Peyer's patch (tissue), 4 donors: Measurements from ENCODE around the gene ASPDH. TPM values are rescaled to one million over a fixed set of nuclear protein-coding genes. Genes with fewer than 3 reads are reported as not detected.
A peak's percentile ranks its signal among the peaks of the same experiment; 100 is the strongest.
"Not testable (repeated sequence)": the region's sequence is repeated elsewhere in the genome, so short reads cannot be mapped to it uniquely, and the experiment has no call there.

Experiments used
- DNase-seq, 3 donors: peaks; one replicate each; pipeline ENCODE4 v3.0.0-alpha.2; 2017 to 2019
- H3K27ac ChIP-seq, 4 donors: fragments of 200-600 bp; sonication (generic); one replicate each; pipeline ENCODE4 v1.5.1; 2016 to 2019
- H3K27me3 ChIP-seq, 2 donors: fragments of 200-600 bp; sonication (generic); one replicate each; pipeline ENCODE4 v1.5.1; 2019
- H3K36me3 ChIP-seq, 3 donors: fragments of 200-600 bp; sonication (generic); one replicate each; pipeline ENCODE4 v1.5.1; 2016 to 2019
- H3K4me1 ChIP-seq, 4 donors: fragments of 200-600 bp; sonication (generic); one replicate each; pipeline ENCODE4 v1.5.1; 2016 to 2019
- H3K4me3 ChIP-seq, 4 donors: fragments of 200-600 bp; sonication (generic); 1 replicate in 3 of 4; 2 replicates in 1 of 4; pipeline ENCODE4 v1.5.1; 2016 to 2019; ENCODE audit warnings: mild to moderate bottlenecking in 1 of 4
- H3K9me3 ChIP-seq, 4 donors: fragments of 200-600 bp; sonication (generic); one replicate each; pipeline ENCODE4 v1.5.1; 2016 to 2019; ENCODE audit warnings: mild to moderate bottlenecking in 1 of 4
- POLR2A ChIP-seq, 2 donors: fragments of 450-650 bp; IDR thresholded peaks; one replicate each; pipeline ENCODE4 v1.5.1; 2017; ENCODE audit warnings: antibody characterized with exemption in 2 of 2, mild to moderate bottlenecking in 2 of 2, moderate library complexity in 2 of 2
- total RNA-seq, 4 donors: library from RNA; depleted of rRNA; stranded (reverse); fragments of >200 nt; gene quantifications; one replicate each; pipeline ENCODE4 v1.1.0, GENCODE V29; 2016
- TF ChIP-seq, protein P1 (sequence below), 6 experiments: fragments of 450-650 bp in 4 of 6; fragments of 200-600 bp in 2 of 6; sonication (generic) in 1 of 6; IDR thresholded peaks; one replicate each; pipeline ENCODE4 v1.5.1; 2017 to 2019; ENCODE audit warnings: antibody characterized with exemption in 6 of 6, mild to moderate bottlenecking in 3 of 6, moderate library complexity in 1 of 6

Gene ASPDH
- total RNA-seq, 4 donors from 2014 or later, result 1.6 to 31.9 (median 4.5) TPM; not detected in 1

- Histone ChIP-seq H3K4me3 (no peak overlapping the region), H3K27ac (no peak overlapping the region), H3K27me3 (no peaks in the 10 kb centered on the region), H3K9me3 (no peaks in the 10 kb centered on the region), H3K36me3 (peaks cover 0 to 23% (median 0%) of the 10 kb centered on the region in 3 donors), H3K4me1 (peaks cover 0 to 16% (median 9%) of the 10 kb centered on the region in 4 donors)
- TF ChIP-seq, protein P1, sequence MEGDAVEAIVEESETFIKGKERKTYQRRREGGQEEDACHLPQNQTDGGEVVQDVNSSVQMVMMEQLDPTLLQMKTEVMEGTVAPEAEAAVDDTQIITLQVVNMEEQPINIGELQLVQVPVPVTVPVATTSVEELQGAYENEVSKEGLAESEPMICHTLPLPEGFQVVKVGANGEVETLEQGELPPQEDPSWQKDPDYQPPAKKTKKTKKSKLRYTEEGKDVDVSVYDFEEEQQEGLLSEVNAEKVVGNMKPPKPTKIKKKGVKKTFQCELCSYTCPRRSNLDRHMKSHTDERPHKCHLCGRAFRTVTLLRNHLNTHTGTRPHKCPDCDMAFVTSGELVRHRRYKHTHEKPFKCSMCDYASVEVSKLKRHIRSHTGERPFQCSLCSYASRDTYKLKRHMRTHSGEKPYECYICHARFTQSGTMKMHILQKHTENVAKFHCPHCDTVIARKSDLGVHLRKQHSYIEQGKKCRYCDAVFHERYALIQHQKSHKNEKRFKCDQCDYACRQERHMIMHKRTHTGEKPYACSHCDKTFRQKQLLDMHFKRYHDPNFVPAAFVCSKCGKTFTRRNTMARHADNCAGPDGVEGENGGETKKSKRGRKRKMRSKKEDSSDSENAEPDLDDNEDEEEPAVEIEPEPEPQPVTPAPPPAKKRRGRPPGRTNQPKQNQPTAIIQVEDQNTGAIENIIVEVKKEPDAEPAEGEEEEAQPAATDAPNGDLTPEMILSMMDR (IDR thresholded peaks at IDR 0.05), result no peak
- no peak for TF ChIP-seq POLR2A (IDR thresholded peaks at IDR 0.05)
- peak in 1 of 3 donors; percentile 46 for DNase-seq
These were observed 38.6 kb downstream of the ASPDH start for GRCh38 chr19:50475101-50475568.

DNA sequence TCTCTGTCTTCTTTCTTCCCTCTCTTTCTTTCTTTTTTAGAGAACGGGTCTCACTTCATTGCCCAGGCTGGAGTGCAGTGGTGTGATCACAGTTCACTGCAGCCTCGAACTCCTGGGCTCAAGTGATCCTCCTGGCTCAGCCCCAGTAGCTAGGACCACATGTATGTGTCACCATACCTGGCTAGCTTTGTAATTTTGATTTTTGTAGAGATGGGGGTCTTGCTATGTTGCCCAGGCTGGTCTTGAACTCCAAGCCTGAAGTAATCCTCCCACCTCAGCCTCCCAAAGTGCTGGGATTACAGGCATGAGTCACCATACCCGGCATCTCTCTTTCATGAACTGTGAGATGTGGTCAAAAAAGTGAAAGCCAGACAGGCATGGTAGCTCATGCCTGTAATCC is 40.4 kb downstream of the ASPDH start:
- not testable (repeated sequence) for H3K27me3 ChIP-seq, H3K9me3 ChIP-seq, H3K27ac ChIP-seq, H3K36me3 ChIP-seq, H3K4me3 ChIP-seq
- peaks cover 0 to 14% (median 9%) of the 10 kb centered on the region in 4 donors for H3K4me1 ChIP-seq
- peak in 1 of 3 donors; percentile 7 for DNase-seq

GRCh38 chr19:50468818-50469217 is 44.9 kb downstream of the ASPDH start:
- TF ChIP-seq POLR2A (IDR thresholded peaks at IDR 0.05), result no peak
- TF ChIP-seq, protein P1 (IDR thresholded peaks at IDR 0.05), result no peak
- no peaks in the 10 kb centered on the region for H3K4me1 ChIP-seq
- DNase-seq, result no peak
- no peaks in the 10 kb centered on the region for H3K27me3 ChIP-seq
- H3K36me3 ChIP-seq, result no peaks in the 10 kb centered on the region
- H3K27ac ChIP-seq, result no peak overlapping the region
- no peaks in the 10 kb centered on the region for H3K9me3 ChIP-seq
- no peak overlapping the region for H3K4me3 ChIP-seq

DNA sequence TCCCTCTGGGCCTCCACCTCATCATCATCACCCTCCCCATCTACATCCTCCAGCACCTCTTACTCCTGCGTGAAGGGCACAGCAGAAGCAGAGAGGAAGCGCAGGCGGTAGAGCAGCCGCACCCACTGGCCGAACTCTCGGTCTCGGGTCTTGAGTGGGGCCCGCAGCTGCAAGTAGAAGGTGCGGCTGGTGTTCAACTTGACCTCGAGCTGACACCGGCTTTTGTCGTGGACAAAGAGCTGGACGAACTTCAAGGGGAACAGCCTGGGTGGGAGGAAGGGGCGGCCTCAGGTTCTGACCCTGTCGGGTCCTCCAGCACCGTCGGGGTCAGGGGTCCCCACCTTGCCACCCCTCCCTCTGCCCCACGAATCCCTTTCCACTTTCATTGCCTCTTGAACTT is 46.1 kb downstream of the ASPDH start:
- no peaks in the 10 kb centered on the region for H3K4me1 ChIP-seq
- no peaks in the 10 kb centered on the region for H3K36me3 ChIP-seq
- no peak overlapping the region for H3K4me3 ChIP-seq
- H3K27me3 ChIP-seq, result no peaks in the 10 kb centered on the region
- DNase-seq, result no peak
- TF ChIP-seq, protein P1 (IDR thresholded peaks at IDR 0.05), result no peak
- TF ChIP-seq POLR2A (IDR thresholded peaks at IDR 0.05), result no peak
- no peaks in the 10 kb centered on the region for H3K9me3 ChIP-seq
- H3K27ac ChIP-seq, result no peak overlapping the region

DNA sequence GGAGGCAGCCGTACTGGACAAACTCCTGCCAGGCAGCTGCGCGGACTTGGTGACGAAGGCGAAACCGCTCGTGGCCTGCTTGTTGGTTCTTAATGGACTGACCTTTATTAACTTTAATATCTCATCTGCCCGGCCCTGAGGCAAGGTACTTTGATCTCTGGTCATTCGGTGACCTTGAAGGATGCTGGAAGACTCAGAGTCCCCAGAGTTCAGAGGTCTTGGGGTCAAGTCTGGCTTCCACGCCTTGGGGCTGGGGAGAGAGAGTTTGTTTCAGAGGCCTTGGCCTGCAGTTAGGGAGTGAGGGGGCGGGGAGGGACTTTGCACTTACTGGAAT is 47.0 kb downstream of the ASPDH start:
- Histone ChIP-seq H3K4me1 (no peaks in the 10 kb centered on the region), H3K36me3 (no peaks in the 10 kb centered on the region), H3K27me3 (no peaks in the 10 kb centered on the region), H3K27ac (peak overlapping the region in 1 of 4 donors; percentile 30), H3K4me3 (no peak overlapping the region), H3K9me3 (no peaks in the 10 kb centered on the region)
- TF ChIP-seq, protein P1 (IDR thresholded peaks at IDR 0.05), result no peak
- TF ChIP-seq POLR2A (IDR thresholded peaks at IDR 0.05), result no peak
- no peak for DNase-seq

DNA sequence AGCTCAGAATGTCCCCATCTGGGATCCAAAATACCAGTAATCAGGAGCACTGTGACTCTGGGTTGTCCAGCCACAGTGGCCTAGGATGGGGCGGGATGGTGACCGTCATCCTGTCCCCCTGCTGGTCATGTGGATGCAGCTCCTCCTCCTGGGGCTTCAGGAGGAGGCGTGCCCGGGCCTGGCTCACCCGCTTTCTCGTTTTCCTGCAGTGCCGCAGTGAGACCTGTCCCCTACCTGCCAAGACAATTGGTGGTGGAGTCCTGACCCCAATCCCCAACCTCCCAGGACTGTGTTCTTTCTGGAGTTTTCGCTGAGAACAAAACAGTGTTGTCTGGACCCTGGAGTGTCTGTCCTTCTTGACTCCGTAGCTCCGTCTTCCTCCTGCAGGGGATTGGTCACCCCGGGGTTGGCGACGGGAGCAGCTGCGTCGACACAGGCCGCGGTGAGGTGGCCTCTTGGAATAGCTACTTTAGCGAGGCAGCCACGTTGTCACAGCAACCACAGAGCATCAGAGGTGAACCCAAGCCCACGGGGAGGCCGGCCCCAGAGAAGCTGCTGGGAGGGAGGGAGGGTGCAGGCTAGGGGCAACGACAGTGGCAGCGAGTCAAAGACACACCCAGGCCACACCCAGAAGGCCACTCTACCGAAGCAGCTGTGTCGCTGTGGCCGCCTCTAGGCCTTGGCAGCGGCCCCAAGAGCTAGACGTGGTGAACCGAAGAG is 47.6 kb downstream of the ASPDH start:
- peak overlapping the region in 1 of 4 donors; percentile 30 for H3K27ac ChIP-seq
- no peaks in the 10 kb centered on the region for H3K9me3 ChIP-seq
- H3K4me3 ChIP-seq, result no peak overlapping the region
- no peaks in the 10 kb centered on the region for H3K27me3 ChIP-seq
- peak in 2 of 3 donors; percentile 57 to 71 for DNase-seq
- no peaks in the 10 kb centered on the region for H3K4me1 ChIP-seq
- no peaks in the 10 kb centered on the region for H3K36me3 ChIP-seq
- no peak for TF ChIP-seq POLR2A (IDR thresholded peaks at IDR 0.05)
- TF ChIP-seq, protein P1 (IDR thresholded peaks at IDR 0.05), result peak in 1 of 6 experiments; percentile 5
